Skeletal muscle tissue (tissue), 4 donors: Measurements from ENCODE around the gene TMEM144. TPM values are rescaled to one million over a fixed set of nuclear protein-coding genes. Genes with fewer than 3 reads are reported as not detected.
"Not testable (repeated sequence)": the region's sequence is repeated elsewhere in the genome, so short reads cannot be mapped to it uniquely, and the experiment has no call there.

ENCODE experiments used
- H3K27ac ChIP-seq: one replicate; pipeline ENCODE4 v1.7.0; 2013; ENCODE audit warnings: mild to moderate bottlenecking, low read depth, low read length, inconsistent platforms
- H3K27me3 ChIP-seq, 3 donors: one replicate each; pipeline ENCODE4 v1.7.0; 2013; ENCODE audit warnings: low read length in 3 of 3; ENCODE audit not compliant: control insufficient read depth in 3 of 3, insufficient read depth in 3 of 3
- H3K36me3 ChIP-seq, 3 donors: one replicate each; pipeline ENCODE4 v1.7.0; 2013; ENCODE audit warnings: low read length in 3 of 3; ENCODE audit not compliant: control insufficient read depth in 3 of 3, insufficient read depth in 3 of 3
- H3K4me1 ChIP-seq, 3 donors: one replicate each; pipeline ENCODE4 v1.7.0; 2013; ENCODE audit warnings: low read length in 3 of 3, mild to moderate bottlenecking in 3 of 3; ENCODE audit not compliant: control insufficient read depth in 3 of 3, insufficient read depth in 3 of 3
- H3K4me3 ChIP-seq, 3 donors: one replicate each; pipeline ENCODE4 v1.7.0; 2013; ENCODE audit warnings: low read length in 3 of 3
- H3K9ac ChIP-seq, 3 donors: one replicate each; pipeline ENCODE4 v1.7.0; 2013; ENCODE audit warnings: low read length in 3 of 3, mild to moderate bottlenecking in 3 of 3, moderate library complexity in 2 of 3, low read depth in 1 of 3
- H3K9me3 ChIP-seq, 3 donors: one replicate each; pipeline ENCODE4 v1.7.0; 2013; ENCODE audit warnings: low read length in 3 of 3; ENCODE audit not compliant: control insufficient read depth in 3 of 3
- total RNA-seq: library from RNA; depleted of rRNA; stranded (reverse); fragments of >200 nt; gene quantifications from one replicate; pipeline ENCODE4 v1.2.3, GENCODE V29; 2014
- donor health status: Osteomylitis.

The TMEM144 gene
- total RNA-seq, 1 donor from 2014 or later: 2.6 TPM

DNA sequence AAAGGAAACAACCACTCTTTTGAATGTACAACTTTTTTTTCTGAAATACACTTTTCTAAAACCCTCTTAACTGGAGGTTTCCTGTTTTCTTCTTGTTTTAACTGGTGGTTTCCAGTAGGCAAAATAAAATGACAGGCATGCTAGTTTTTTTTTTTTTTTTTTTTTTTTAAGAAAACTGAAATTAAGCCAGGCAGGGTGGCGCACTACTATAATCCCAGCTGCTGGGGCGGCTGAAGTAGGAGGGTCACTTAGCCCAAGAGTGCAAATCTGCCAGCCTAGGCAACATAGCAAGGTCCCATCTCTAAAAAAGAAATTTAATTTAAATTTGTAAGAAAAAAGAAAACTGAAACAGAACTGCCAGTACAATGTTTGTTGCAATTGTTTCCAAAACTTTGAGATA, 44.0 kb downstream of the TMEM144 start:
- H3K4me3 ChIP-seq: no peak overlapping the region
- peaks cover 0 to 4% (median 0%) of the 10 kb centered on the region in 3 donors for H3K4me1 ChIP-seq
- no peaks in the 10 kb centered on the region for H3K9me3 ChIP-seq
- no peak overlapping the region for H3K27ac ChIP-seq
- no peaks in the 10 kb centered on the region for H3K27me3 ChIP-seq
- H3K36me3 ChIP-seq: no peaks in the 10 kb centered on the region
- no peak overlapping the region for H3K9ac ChIP-seq

DNA sequence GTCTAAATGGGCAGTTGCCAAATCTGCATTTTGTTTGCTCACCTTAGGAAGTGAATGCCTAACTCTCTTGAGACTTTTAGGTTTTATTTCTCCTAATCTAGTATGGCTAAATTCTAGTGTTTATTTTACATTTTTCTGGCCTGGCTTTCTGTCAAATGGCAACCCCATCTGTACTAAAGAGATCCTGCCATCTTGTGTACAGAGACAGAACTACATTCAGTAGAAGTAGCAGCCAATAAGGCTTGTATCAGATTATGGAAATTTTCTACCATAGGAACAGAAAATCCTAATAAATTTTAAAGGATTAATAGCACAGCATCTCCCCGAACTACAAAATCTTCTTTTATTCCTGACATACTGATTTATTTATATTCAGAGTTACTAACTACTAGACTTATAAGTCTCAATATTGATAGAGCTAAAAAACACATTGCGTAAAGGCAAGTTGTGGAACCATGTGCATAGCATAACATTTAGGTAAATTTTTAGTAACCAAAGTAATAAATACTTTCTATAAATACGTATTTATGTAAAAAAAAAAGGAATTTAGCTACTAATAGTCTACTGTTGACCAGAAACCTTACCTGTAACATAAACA, 45.5 kb downstream of the TMEM144 start:
- Histone ChIP-seq H3K4me1 (peaks cover 0 to 4% (median 0%) of the 10 kb centered on the region in 3 donors), H3K36me3 (no peaks in the 10 kb centered on the region)

DNA sequence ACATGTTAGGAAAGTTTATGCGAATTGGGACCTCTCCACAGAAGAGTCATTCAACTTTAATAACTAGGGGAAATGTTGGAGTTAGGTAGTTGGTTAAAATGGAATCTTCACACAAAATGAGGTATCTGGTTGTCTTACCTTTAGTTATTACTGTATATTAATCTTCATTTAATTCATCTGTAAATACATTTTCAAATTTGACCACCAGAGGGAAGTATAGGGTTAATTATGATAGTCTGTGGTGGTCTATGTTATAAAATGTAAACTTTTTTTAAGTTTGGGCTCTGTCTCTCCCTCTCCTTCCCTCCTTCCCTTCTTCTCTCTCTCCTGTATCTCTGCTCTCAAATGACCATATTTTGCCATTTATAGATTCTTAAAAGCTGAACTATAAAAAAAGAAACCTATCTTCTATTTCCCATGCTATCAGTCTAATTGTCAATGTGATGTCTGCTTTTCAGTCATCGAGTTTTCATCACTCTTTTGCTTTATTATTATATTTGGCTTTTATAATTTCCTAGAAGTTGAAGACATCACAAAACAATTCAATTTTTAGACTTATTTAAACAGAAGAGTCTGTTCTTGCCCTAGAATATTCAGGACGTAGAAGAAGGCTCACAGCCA, 49.8 kb downstream of the TMEM144 start:
- H3K4me3 ChIP-seq: no peak overlapping the region
- H3K9ac ChIP-seq: no peak overlapping the region
- H3K27ac ChIP-seq: no peak overlapping the region
- H3K27me3 ChIP-seq: no peaks in the 10 kb centered on the region
- H3K4me1 ChIP-seq: no peaks in the 10 kb centered on the region
- H3K9me3 ChIP-seq: no peaks in the 10 kb centered on the region
- no peaks in the 10 kb centered on the region for H3K36me3 ChIP-seq

More for the DNA sequence above, 45.5 kb downstream of the TMEM144 start:
- Histone ChIP-seq H3K27me3 (no peaks in the 10 kb centered on the region), H3K27ac (no peak overlapping the region), H3K9ac (no peak overlapping the region), H3K9me3 (no peaks in the 10 kb centered on the region), H3K4me3 (no peak overlapping the region)

DNA sequence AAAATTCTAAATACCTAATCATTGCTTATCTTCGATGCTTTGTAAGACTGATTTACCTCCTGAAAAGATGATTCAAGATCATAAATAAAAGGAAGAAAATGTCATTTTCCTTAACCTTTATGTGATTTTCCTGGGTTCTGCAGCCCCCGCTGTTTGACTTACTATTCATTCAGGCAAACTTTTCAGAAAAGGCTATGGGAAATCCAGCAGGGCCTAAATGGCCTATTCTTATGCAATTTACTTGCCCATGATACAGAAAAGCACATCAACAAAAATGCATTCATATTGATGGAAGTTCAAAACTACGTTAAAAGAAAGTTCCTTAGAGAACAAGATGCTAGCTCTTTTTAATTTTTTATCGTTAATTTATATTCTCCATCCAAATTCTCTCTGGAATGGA, 51.2 kb downstream of the TMEM144 start:
- Histone ChIP-seq H3K4me1 (no peaks in the 10 kb centered on the region), H3K27me3 (no peaks in the 10 kb centered on the region), H3K27ac (no peak overlapping the region), H3K4me3 (no peak overlapping the region), H3K36me3 (no peaks in the 10 kb centered on the region), H3K9ac (no peak overlapping the region), H3K9me3 (no peaks in the 10 kb centered on the region)

DNA sequence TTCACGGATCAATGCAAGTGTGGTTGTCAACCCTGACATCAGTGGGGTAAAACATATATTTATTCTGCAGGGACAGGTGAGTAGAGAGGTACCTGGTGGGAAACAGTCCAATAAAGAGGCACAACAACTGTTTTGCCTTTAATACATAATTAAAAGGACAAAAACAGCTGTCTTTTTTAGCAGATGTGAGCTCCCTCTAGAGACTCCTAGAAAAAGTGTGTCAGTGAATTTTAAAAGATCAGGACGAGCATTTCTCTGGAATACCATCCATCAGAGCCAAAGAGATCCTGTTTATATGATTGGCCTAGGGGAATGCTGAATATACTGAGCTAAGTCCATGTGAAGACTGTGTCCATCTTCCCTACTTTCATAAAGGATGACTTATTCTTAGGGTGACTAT, 58.3 kb downstream of the TMEM144 start:
- no peak overlapping the region for H3K4me3 ChIP-seq
- no peak overlapping the region for H3K9ac ChIP-seq
- no peak overlapping the region for H3K27ac ChIP-seq
- no peaks in the 10 kb centered on the region for H3K9me3 ChIP-seq
- H3K4me1 ChIP-seq: no peaks in the 10 kb centered on the region
- no peaks in the 10 kb centered on the region for H3K27me3 ChIP-seq
- H3K36me3 ChIP-seq: no peaks in the 10 kb centered on the region

DNA sequence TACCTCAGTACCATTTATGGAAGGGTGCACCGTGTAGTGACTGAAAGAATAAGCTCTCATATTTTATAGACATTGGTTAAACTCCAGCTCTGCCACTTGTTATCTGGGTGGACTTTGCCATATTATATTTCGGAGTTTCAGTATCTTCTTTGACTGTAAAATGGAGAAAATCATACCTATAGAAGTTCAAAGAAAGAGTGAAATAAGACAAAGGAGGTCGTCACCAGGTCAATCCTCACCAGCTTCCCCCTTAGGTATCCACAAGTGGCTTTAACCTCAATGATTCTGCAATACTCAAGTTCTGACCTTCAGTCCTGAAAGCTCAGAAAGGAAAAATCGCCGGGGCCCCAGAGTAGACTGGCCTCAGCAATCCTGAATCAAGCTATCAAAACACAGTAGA, 64.3 kb downstream of the TMEM144 start:
- no peaks in the 10 kb centered on the region for H3K9me3 ChIP-seq
- no peak overlapping the region for H3K9ac ChIP-seq
- H3K27me3 ChIP-seq: no peaks in the 10 kb centered on the region
- H3K27ac ChIP-seq: no peak overlapping the region
- no peaks in the 10 kb centered on the region for H3K36me3 ChIP-seq
- no peak overlapping the region for H3K4me3 ChIP-seq
- H3K4me1 ChIP-seq: no peaks in the 10 kb centered on the region

DNA sequence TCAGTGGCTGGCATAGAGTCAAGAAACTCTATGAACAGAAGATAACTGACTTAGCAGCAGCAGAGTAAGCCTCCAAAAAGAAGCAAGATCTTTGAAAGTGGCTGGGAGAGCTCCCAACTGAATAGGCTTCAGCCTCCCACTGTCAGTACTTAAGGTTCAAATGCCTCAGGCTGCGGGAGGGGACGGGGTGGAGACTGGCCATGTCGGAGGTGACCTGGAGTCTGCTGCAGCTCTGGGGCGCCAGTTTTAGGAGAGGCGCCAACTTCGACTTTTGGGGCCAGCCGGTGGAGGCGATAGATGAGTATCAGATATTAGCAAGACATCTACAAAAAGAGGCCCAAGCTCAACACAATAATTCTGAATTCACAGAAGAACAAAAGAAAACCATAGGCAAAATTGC, 67.3 kb downstream of the TMEM144 start:
- no peak overlapping the region for H3K27ac ChIP-seq
- H3K4me3 ChIP-seq: no peak overlapping the region
- no peaks in the 10 kb centered on the region for H3K36me3 ChIP-seq
- no peaks in the 10 kb centered on the region for H3K4me1 ChIP-seq
- no peak overlapping the region for H3K9ac ChIP-seq
- H3K9me3 ChIP-seq: no peaks in the 10 kb centered on the region
- H3K27me3 ChIP-seq: no peaks in the 10 kb centered on the region

DNA sequence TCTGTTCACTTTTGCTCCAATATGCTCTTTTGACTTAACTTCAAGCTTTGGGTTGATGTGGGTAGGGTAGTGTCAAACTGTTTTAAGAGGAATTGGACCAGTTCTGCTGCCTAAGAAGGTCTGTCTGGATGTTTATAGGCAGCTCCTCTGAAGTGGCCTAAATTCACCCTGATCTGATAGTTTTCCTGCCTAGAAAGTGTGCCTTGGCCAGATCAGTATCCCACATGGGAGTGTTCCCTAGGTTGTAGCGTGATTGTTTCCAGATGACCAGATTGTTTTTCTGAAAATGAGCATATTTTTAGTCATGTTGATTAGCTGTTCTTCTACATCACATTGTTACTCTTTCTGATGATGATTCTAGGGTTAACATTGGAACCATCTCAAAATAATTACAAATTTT, 68.8 kb downstream of the TMEM144 start:
- H3K9ac ChIP-seq, H3K36me3 ChIP-seq, H3K9me3 ChIP-seq, H3K4me1 ChIP-seq, H3K27me3 ChIP-seq, H3K4me3 ChIP-seq, H3K27ac ChIP-seq: not testable (repeated sequence)

DNA sequence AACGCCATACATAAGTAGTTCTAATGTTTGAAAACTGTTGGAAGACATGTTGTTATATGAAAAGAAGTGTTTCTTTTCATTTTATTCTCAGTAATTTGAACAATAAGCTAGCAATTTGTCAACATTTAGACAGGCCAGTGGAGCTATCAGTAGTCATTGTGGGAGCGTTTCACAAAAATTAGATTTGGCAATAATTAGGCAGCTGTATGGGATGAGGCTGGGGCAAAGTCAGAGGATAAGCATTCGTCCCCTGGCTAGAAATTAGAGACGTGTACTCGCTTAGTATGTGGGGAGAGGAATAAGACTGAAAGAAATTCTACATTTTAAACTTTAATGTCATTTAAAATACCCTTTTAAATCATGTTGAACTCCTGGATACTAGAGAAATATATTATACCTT, 70.6 kb downstream of the TMEM144 start:
- Histone ChIP-seq H3K4me1 (no peaks in the 10 kb centered on the region), H3K27ac (no peak overlapping the region), H3K27me3 (no peaks in the 10 kb centered on the region), H3K9ac (no peak overlapping the region), H3K4me3 (no peak overlapping the region), H3K36me3 (no peaks in the 10 kb centered on the region), H3K9me3 (no peaks in the 10 kb centered on the region)

DNA sequence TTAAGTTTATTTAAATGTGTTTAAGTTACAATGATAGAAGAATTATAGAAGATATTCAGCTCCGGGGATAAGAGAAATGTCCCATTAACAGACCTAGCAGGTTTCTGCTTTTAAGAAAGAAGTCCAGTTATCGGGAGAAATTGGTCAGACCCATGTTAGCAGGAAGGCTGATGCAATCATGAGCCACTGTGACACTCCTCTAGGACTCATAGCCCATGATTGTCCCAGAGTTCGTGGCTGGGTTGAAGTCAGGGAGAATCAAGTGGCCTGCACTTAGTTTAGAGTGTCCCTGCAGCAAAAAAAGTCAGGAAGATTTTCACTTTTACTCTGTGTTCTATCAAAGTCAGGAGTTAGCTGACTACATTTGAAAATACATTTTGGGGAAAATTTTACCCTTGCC, 72.0 kb downstream of the TMEM144 start:
- H3K36me3 ChIP-seq: no peaks in the 10 kb centered on the region
- no peak overlapping the region for H3K27ac ChIP-seq
- no peaks in the 10 kb centered on the region for H3K27me3 ChIP-seq

More for the DNA sequence above, 72.0 kb downstream of the TMEM144 start:
- Histone ChIP-seq H3K9ac (no peak overlapping the region), H3K4me1 (no peaks in the 10 kb centered on the region), H3K4me3 (no peak overlapping the region), H3K9me3 (no peaks in the 10 kb centered on the region)
